HEK293T (cell line): Measurements from ENCODE around the gene BTBD1.

Experiments
- ARNT ChIP-seq: fragments of 450-650 bp; IDR thresholded peaks from 2 replicates; pipeline ENCODE4 v1.6.1; 2017; ENCODE audit warnings: mild to moderate bottlenecking
- ELF4 ChIP-seq: fragments of 450-650 bp; IDR thresholded peaks from 2 replicates; pipeline ENCODE4 v1.6.1; 2017; ENCODE audit warnings: antibody characterized with exemption
- FOXM1 ChIP-seq: fragments of 450-650 bp; IDR thresholded peaks from 2 replicates; pipeline ENCODE4 v1.6.1; 2017; ENCODE audit warnings: mild to moderate bottlenecking, borderline replicate concordance
- L3MBTL2 ChIP-seq: fragments of 450-650 bp; conservative IDR thresholded peaks from 2 replicates; pipeline ENCODE4 v1.6.1; 2016; ENCODE audit warnings: mild to moderate bottlenecking
- SP1 ChIP-seq: fragments of 450-650 bp; IDR thresholded peaks from 2 replicates; pipeline ENCODE4 v1.6.1; 2017
- SUZ12 ChIP-seq: fragments of 450-650 bp; IDR thresholded peaks from 2 replicates; pipeline ENCODE4 v1.6.1; 2016; ENCODE audit warnings: mild to moderate bottlenecking
- TARDBP ChIP-seq: fragments of 450-650 bp; IDR thresholded peaks from 2 replicates; pipeline ENCODE4 v1.6.1; 2016

DNA sequence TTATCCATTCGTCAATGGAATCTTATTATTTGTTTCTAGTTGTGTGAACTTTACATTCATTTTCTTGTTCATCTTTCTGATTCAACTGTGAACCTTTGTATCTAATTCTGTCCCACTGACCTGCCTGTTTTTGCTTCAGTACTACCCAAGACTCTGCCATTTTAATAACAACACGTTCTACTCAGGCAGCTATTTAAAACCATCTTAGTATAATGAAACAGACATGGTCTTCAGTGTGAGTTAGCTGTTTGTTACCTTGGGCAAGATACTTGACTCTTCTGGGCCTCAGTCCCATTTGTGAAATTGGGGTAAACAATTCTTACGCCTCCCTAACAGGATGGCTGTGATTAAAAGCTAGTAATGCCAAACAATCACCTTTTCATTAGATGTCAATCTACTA is 1.6 kb downstream of the BTBD1 start:
- no peak for TF ChIP-seq TARDBP
- TF ChIP-seq FOXM1 = no peak
- TF ChIP-seq ELF4 = no peak
- TF ChIP-seq SP1 = no peak
- no peak for TF ChIP-seq L3MBTL2
- TF ChIP-seq SUZ12 = no peak
- TF ChIP-seq ARNT = no peak
